Measurements from ENCODE around the gene SLC38A7. TPM values are rescaled to one million over a fixed set of nuclear protein-coding genes. Genes with fewer than 3 reads are reported as not detected.

SLC38A7 gene
- total RNA-seq, 1 experiment from 2014 or later = 26.6 TPM

- Histone ChIP-seq H3T11ph (ENCODE audit: low read length) (no peak overlapping the region), H3K56ac (ENCODE audit: insufficient read length, low read depth, low read length) (no peak overlapping the region), H3K23me2 (ENCODE audit: insufficient read length, low read depth, low read length, poor library complexity, severe bottlenecking) (no peaks in the 10 kb centered on the region), H2BK12ac (ENCODE audit: insufficient read length, low read depth, low read length) (no peak overlapping the region), H3K27ac (ENCODE audit: insufficient read length, low read depth, low read length) (no peak overlapping the region), H3K18ac (ENCODE audit: insufficient read length, low read depth, low read length) (no peak overlapping the region), H3K9ac (ENCODE audit: extremely low read depth, insufficient read length, low read length) (no peak overlapping the region), H4K20me1 (ENCODE audit: control insufficient read depth, insufficient read depth, insufficient read length) (no peaks in the 10 kb centered on the region), H3K79me1 (ENCODE audit: insufficient read depth, low read depth, low read length, poor library complexity, severe bottlenecking) (no peaks in the 10 kb centered on the region), H3K27me3 (ENCODE audit: insufficient read depth, low read length) (no peaks in the 10 kb centered on the region; the same call in 1 of the 2 replicates), H3K79me2 (ENCODE audit: insufficient read depth, low read length) (no peaks in the 10 kb centered on the region), H3K9me3 (ENCODE audit: control insufficient read depth, low read depth, low read length) (no peaks in the 10 kb centered on the region), H4K91ac (ENCODE audit: insufficient read length, low read depth, low read length) (no peak overlapping the region), H2AK5ac (ENCODE audit: insufficient read length, low read length) (no peak overlapping the region), H3K4me1 (ENCODE audit: insufficient read depth, low read length) (no peaks in the 10 kb centered on the region), H3K14ac (ENCODE audit: insufficient read depth, low read length) (no peak overlapping the region), H4K5ac (ENCODE audit: insufficient read length, low read depth, low read length) (no peak overlapping the region), H2BK15ac (ENCODE audit: low read depth, low read length) (no peak overlapping the region), H3K4me2 (ENCODE audit: insufficient read depth, insufficient read length, low read length) (no peak overlapping the region), H4K8ac (replicated peaks; ENCODE audit: insufficient read length, low read depth, low read length) (no peak overlapping the region), H3K23ac (ENCODE audit: insufficient read length, low read depth, low read length) (no peak overlapping the region), H3K4ac (ENCODE audit: low read depth, low read length) (no peak overlapping the region), H2BK20ac (ENCODE audit: low read depth, low read length, poor library complexity, severe bottlenecking) (no peak overlapping the region), H2BK120ac (ENCODE audit: low read depth, low read length, poor library complexity, severe bottlenecking) (no peak overlapping the region), H2AFZ (ENCODE audit: low read length) (no peak overlapping the region), H2BK5ac (ENCODE audit: insufficient read length, low read length) (no peak overlapping the region)
- no peaks in the 10 kb centered on the region for H3K36me3 Mint-ChIP-seq (ENCODE audit: insufficient read depth in 1 of 3, low read depth in 3 of 3)
- no peak for DNase-seq
- no CpG with 5 or more reads among the region's 3 CpGs for WGBS (ENCODE audit: extremely low coverage, insufficient read length, low lambda C conversion rate)
- no peaks in the 10 kb centered on the region for H3K9me3 Mint-ChIP-seq
- peaks cover 14% of the 10 kb centered on the region for H3K27me3 Mint-ChIP-seq (ENCODE audit: low read depth)
- peaks cover 12 to 26% of the 10 kb centered on the region in 2 experiments; a peak in 3 of 4 replicates for H3K4me1 Mint-ChIP-seq
- no peak overlapping the region for H3K4me3 Mint-ChIP-seq
- no peak overlapping the region; a peak in 1 of 7 replicates for H3K27ac Mint-ChIP-seq
- no peak for TF ChIP-seq CTCF (conservative IDR thresholded peaks at IDR 0.05)
Measured at GRCh38 chr16:58651965-58652348, 32.6 kb downstream of the SLC38A7 start.
